WTC11 (cell line): ENCODE data around the gene FAM8A1. TPM values are rescaled to one million over a fixed set of nuclear protein-coding genes. Genes with fewer than 3 reads are reported as not detected.

ENCODE experiments used
- ATAC-seq: fragments of 200-7000 bp; cut with Tn5 transposase; 2 replicates; pipeline ENCODE4 v1.10.0; 2021; ENCODE audit warnings: mild to moderate bottlenecking, moderate library complexity
- CTCF ChIA-PET: fragments of 300-600 bp; sonication (Branson Sonifier 250); formaldehyde crosslinking; loops from one replicate; lab custom pipeline; 2021; ENCODE audit warnings: antibody characterized with exemption; lab: Charles Lee
- POLR2A ChIA-PET: fragments of 350-600 bp; sonication (Branson Sonifier 250); formaldehyde crosslinking; loops from one replicate; lab custom pipeline; 2021; ENCODE audit warnings: antibody characterized with exemption; lab: Charles Lee
- DNase-seq: peaks from one replicate; pipeline ENCODE4 v3.0.0; 2021; ENCODE audit warnings: low spot score
- H3K27ac Mint-ChIP-seq: 2 replicates; pipeline ENCODE4 v1.8.0; 2021; ENCODE audit warnings: mixed read lengths
- H3K27me3 Mint-ChIP-seq: 2 replicates; pipeline ENCODE4 v1.8.0; 2021; ENCODE audit warnings: low read depth, mild to moderate bottlenecking, moderate library complexity, mixed read lengths
- H3K36me3 Mint-ChIP-seq: 2 replicates; pipeline ENCODE4 v1.8.0; 2021; ENCODE audit warnings: mixed read lengths
- H3K4me1 Mint-ChIP-seq: 2 replicates; pipeline ENCODE4 v1.8.0; 2022; ENCODE audit warnings: mixed read lengths
- H3K4me3 Mint-ChIP-seq: 2 replicates; pipeline ENCODE4 v1.8.0; 2021; ENCODE audit warnings: mild to moderate bottlenecking, moderate library complexity, mixed read lengths
- H3K9me3 Mint-ChIP-seq: 2 replicates; pipeline ENCODE4 v1.8.0; 2021; ENCODE audit warnings: mixed read lengths
- ATF2 ChIP-seq: sonication (generic); formaldehyde crosslinking; IDR thresholded peaks from 2 replicates; pipeline ENCODE4 v1.8.1; 2022; ENCODE audit warnings: low read depth, missing genetic modification reagents, borderline replicate concordance
- CREM ChIP-seq: sonication (generic); formaldehyde crosslinking; IDR thresholded peaks from 2 replicates; pipeline ENCODE4 v1.8.1; 2022; ENCODE audit warnings: mild to moderate bottlenecking, missing genetic modification reagents, moderate library complexity
- EMX1 ChIP-seq: fragments of 250-450 bp; sonication (Bioruptor Pico); IDR thresholded peaks from 2 replicates; pipeline ENCODE4 v1.8.0; 2021; ENCODE audit warnings: mild to moderate bottlenecking
- ETV6 ChIP-seq: sonication (generic); formaldehyde crosslinking; IDR thresholded peaks from 2 replicates; pipeline ENCODE4 v1.8.1; 2022; ENCODE audit warnings: mild to moderate bottlenecking, missing genetic modification reagents
- FOXP1 ChIP-seq: sonication (generic); formaldehyde crosslinking; IDR thresholded peaks from 2 replicates; pipeline ENCODE4 v1.8.0; 2022; ENCODE audit warnings: missing genetic modification reagents, mild to moderate bottlenecking, moderate library complexity, borderline replicate concordance
- JUN ChIP-seq: sonication (generic); formaldehyde crosslinking; IDR thresholded peaks from 2 replicates; pipeline ENCODE4 v1.8.0; 2023; ENCODE audit warnings: mild to moderate bottlenecking, missing genetic modification reagents
- NFYB ChIP-seq: sonication (generic); formaldehyde crosslinking; conservative IDR thresholded peaks from 2 replicates; pipeline ENCODE4 v1.8.0; 2022; ENCODE audit warnings: low read depth, missing genetic modification reagents
- OVOL2 ChIP-seq: fragments of 250-450 bp; sonication (Bioruptor Pico); IDR thresholded peaks from 2 replicates; pipeline ENCODE4 v1.9.0; 2021; ENCODE audit warnings: mild to moderate bottlenecking, borderline replicate concordance
- SMAD4 ChIP-seq: sonication (generic); formaldehyde crosslinking; IDR thresholded peaks from 2 replicates; pipeline ENCODE4 v1.8.0; 2022; ENCODE audit warnings: mild to moderate bottlenecking, missing genetic modification reagents
- SP1 ChIP-seq: sonication (generic); formaldehyde crosslinking; conservative IDR thresholded peaks from 2 replicates; pipeline ENCODE4 v1.8.1; 2022; ENCODE audit warnings: missing genetic modification reagents
- ZBTB21 ChIP-seq: sonication (generic); formaldehyde crosslinking; IDR thresholded peaks from 2 replicates; pipeline ENCODE4 v1.8.1; 2023; ENCODE audit warnings: mild to moderate bottlenecking, missing genetic modification reagents, borderline replicate concordance
- ZMAT4 ChIP-seq: fragments of 250-450 bp; sonication (Bioruptor Pico); IDR thresholded peaks from 2 replicates; pipeline ENCODE4 v1.9.0; 2021; ENCODE audit warnings: mild to moderate bottlenecking
- ZNF317 ChIP-seq: sonication (generic); formaldehyde crosslinking; IDR thresholded peaks from 2 replicates; pipeline ENCODE4 v1.8.1; 2023; ENCODE audit warnings: low read depth, mild to moderate bottlenecking, moderate library complexity, missing genetic modification reagents, borderline replicate concordance
- ZNF396 ChIP-seq: fragments of 250-450 bp; sonication (Bioruptor Pico); IDR thresholded peaks from 2 replicates; pipeline ENCODE4 v1.8.0; 2021; ENCODE audit warnings: mild to moderate bottlenecking, moderate library complexity, borderline replicate concordance
- ZNF425 ChIP-seq: fragments of 250-450 bp; sonication (Bioruptor Pico); conservative IDR thresholded peaks from 2 replicates; pipeline ENCODE4 v1.9.0; 2021; ENCODE audit warnings: mild to moderate bottlenecking
- total RNA-seq: library from RNA; stranded (reverse); gene quantifications from 3 replicates; pipeline ENCODE4 v1.2.3, GENCODE V29; 2021
- TF ChIP-seq, protein P1 (sequence below): fragments of 250-450 bp; sonication (Bioruptor Pico); IDR thresholded peaks from 2 replicates; pipeline ENCODE4 v1.9.0; 2021; ENCODE audit warnings: mild to moderate bottlenecking, borderline replicate concordance
- TF ChIP-seq, protein P2 (sequence below): sonication (generic); formaldehyde crosslinking; IDR thresholded peaks from 2 replicates; pipeline ENCODE4 v1.8.1; 2023; ENCODE audit warnings: mild to moderate bottlenecking, missing genetic modification reagents, moderate library complexity
- TF ChIP-seq, protein P3 (sequence below): sonication (generic); formaldehyde crosslinking; conservative IDR thresholded peaks from 2 replicates; pipeline ENCODE4 v1.8.1; 2022; ENCODE audit warnings: mild to moderate bottlenecking, missing genetic modification reagents
- TF ChIP-seq, protein P4 (sequence below): fragments of 250-450 bp; sonication (Bioruptor Pico); IDR thresholded peaks from 2 replicates; pipeline ENCODE4 v1.9.0; 2021; ENCODE audit warnings: moderate library complexity, mild to moderate bottlenecking, inconsistent platforms, borderline replicate concordance
- TF ChIP-seq, protein P5 (sequence below): sonication (generic); formaldehyde crosslinking; IDR thresholded peaks from 2 replicates; pipeline ENCODE4 v1.8.0; 2022; ENCODE audit warnings: missing genetic modification reagents

Gene FAM8A1
- total RNA-seq, 1 experiment from 2014 or later, result 10.3 TPM

DNA sequence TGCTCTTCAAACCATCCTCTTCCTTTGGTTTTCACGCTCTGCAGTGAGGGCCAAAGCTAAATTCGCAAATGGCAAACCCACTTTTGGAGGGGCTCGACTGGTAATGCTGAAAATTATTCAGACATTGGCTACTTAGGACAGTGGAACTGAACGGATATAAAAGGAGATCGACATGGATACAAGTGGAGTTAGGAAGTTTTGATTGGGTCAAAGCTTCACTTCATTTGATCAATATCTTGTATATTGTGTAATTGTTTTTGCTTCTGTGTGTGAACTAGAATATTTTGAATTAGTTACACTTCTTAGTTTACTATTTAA lies 1.2 kb downstream of the FAM8A1 start (continued):
- TF ChIP-seq NFYB (CRISPR knock-in tag), result no peak
- TF ChIP-seq, protein P1, sequence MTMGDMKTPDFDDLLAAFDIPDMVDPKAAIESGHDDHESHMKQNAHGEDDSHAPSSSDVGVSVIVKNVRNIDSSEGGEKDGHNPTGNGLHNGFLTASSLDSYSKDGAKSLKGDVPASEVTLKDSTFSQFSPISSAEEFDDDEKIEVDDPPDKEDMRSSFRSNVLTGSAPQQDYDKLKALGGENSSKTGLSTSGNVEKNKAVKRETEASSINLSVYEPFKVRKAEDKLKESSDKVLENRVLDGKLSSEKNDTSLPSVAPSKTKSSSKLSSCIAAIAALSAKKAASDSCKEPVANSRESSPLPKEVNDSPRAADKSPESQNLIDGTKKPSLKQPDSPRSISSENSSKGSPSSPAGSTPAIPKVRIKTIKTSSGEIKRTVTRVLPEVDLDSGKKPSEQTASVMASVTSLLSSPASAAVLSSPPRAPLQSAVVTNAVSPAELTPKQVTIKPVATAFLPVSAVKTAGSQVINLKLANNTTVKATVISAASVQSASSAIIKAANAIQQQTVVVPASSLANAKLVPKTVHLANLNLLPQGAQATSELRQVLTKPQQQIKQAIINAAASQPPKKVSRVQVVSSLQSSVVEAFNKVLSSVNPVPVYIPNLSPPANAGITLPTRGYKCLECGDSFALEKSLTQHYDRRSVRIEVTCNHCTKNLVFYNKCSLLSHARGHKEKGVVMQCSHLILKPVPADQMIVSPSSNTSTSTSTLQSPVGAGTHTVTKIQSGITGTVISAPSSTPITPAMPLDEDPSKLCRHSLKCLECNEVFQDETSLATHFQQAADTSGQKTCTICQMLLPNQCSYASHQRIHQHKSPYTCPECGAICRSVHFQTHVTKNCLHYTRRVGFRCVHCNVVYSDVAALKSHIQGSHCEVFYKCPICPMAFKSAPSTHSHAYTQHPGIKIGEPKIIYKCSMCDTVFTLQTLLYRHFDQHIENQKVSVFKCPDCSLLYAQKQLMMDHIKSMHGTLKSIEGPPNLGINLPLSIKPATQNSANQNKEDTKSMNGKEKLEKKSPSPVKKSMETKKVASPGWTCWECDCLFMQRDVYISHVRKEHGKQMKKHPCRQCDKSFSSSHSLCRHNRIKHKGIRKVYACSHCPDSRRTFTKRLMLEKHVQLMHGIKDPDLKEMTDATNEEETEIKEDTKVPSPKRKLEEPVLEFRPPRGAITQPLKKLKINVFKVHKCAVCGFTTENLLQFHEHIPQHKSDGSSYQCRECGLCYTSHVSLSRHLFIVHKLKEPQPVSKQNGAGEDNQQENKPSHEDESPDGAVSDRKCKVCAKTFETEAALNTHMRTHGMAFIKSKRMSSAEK (CRISPR knock-in tag), result no peak
- TF ChIP-seq, protein P2, sequence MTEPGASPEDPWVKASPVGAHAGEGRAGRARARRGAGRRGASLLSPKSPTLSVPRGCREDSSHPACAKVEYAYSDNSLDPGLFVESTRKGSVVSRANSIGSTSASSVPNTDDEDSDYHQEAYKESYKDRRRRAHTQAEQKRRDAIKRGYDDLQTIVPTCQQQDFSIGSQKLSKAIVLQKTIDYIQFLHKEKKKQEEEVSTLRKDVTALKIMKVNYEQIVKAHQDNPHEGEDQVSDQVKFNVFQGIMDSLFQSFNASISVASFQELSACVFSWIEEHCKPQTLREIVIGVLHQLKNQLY (CRISPR knock-in tag), result no peak

GRCh38 chr6:17602888-17603287 lies 2.8 kb downstream of the FAM8A1 start:
- CTCF ChIA-PET, result no interaction called here
- POLR2A ChIA-PET, result no interaction called here
- Mint-ChIP-seq H3K27ac (no peak overlapping the region), H3K9me3 (no peaks in the 10 kb centered on the region), H3K36me3 (peaks cover 13% of the 10 kb centered on the region), H3K4me1 (peaks cover 13% of the 10 kb centered on the region), H3K4me3 (no peak overlapping the region), H3K27me3 (no peaks in the 10 kb centered on the region)
- DNase-seq (no peak), ATAC-seq (no peak)
- TF ChIP-seq ZBTB21 (CRISPR knock-in tag) (no peak), ZMAT4 (no peak), ATF2 (CRISPR knock-in tag) (no peak), ZNF396 (no peak), OVOL2 (CRISPR knock-in tag) (no peak), ETV6 (CRISPR knock-in tag) (no peak), ZNF317 (no peak), SMAD4 (no peak), EMX1 (CRISPR knock-in tag) (no peak)
- TF ChIP-seq, protein P3, sequence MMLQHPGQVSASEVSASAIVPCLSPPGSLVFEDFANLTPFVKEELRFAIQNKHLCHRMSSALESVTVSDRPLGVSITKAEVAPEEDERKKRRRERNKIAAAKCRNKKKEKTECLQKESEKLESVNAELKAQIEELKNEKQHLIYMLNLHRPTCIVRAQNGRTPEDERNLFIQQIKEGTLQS (CRISPR knock-in tag), result no peak

DNA sequence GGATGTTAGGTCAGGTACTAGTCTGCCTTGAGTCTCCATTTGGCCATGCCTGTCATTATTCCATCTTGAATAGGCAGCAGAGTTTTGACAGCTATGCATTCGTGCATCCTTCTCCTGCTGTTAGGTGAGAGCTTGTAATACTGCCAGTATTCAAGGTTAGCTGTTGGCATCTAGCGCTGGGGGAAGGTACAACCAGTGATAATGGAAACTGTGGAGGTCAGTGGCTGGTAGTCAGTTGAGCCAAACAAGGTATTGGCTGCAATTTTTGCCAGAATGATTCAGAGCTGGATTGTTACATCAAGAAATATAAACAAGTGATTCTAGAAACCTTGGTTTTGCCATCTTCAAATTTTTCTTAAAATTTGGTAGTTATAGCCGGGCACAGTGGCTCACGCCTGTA lies 6.5 kb downstream of the FAM8A1 start:
- H3K4me1 Mint-ChIP-seq, result no peaks in the 10 kb centered on the region
- no peak overlapping the region for H3K27ac Mint-ChIP-seq
- no peaks in the 10 kb centered on the region for H3K27me3 Mint-ChIP-seq
- DNase-seq (no peak), ATAC-seq (no peak)
- peaks cover 13% of the 10 kb centered on the region for H3K36me3 Mint-ChIP-seq
- POLR2A ChIA-PET, result no interaction called here
- no peak overlapping the region for H3K4me3 Mint-ChIP-seq
- H3K9me3 Mint-ChIP-seq, result no peaks in the 10 kb centered on the region
- CTCF ChIA-PET, result no interaction called here
- TF ChIP-seq CREM (no peak), FOXP1 (CRISPR knock-in tag) (no peak), JUN (no peak), ZNF425 (no peak), SP1 (CRISPR knock-in tag) (no peak)
- TF ChIP-seq, protein P4, sequence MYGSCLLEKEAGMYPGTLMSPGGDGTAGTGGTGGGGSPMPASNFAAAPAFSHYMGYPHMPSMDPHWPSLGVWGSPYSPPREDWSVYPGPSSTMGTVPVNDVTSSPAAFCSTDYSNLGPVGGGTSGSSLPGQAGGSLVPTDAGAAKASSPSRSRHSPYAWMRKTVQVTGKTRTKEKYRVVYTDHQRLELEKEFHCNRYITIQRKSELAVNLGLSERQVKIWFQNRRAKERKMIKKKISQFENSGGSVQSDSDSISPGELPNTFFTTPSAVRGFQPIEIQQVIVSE (CRISPR knock-in tag), result no peak
- TF ChIP-seq, protein P5, sequence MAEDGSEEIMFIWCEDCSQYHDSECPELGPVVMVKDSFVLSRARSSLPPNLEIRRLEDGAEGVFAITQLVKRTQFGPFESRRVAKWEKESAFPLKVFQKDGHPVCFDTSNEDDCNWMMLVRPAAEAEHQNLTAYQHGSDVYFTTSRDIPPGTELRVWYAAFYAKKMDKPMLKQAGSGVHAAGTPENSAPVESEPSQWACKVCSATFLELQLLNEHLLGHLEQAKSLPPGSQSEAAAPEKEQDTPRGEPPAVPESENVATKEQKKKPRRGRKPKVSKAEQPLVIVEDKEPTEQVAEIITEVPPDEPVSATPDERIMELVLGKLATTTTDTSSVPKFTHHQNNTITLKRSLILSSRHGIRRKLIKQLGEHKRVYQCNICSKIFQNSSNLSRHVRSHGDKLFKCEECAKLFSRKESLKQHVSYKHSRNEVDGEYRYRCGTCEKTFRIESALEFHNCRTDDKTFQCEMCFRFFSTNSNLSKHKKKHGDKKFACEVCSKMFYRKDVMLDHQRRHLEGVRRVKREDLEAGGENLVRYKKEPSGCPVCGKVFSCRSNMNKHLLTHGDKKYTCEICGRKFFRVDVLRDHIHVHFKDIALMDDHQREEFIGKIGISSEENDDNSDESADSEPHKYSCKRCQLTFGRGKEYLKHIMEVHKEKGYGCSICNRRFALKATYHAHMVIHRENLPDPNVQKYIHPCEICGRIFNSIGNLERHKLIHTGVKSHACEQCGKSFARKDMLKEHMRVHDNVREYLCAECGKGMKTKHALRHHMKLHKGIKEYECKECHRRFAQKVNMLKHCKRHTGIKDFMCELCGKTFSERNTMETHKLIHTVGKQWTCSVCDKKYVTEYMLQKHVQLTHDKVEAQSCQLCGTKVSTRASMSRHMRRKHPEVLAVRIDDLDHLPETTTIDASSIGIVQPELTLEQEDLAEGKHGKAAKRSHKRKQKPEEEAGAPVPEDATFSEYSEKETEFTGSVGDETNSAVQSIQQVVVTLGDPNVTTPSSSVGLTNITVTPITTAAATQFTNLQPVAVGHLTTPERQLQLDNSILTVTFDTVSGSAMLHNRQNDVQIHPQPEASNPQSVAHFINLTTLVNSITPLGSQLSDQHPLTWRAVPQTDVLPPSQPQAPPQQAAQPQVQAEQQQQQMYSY (CRISPR knock-in tag), result no peak
